ENCODE results near the gene COPA.

COPA gene

DNA sequence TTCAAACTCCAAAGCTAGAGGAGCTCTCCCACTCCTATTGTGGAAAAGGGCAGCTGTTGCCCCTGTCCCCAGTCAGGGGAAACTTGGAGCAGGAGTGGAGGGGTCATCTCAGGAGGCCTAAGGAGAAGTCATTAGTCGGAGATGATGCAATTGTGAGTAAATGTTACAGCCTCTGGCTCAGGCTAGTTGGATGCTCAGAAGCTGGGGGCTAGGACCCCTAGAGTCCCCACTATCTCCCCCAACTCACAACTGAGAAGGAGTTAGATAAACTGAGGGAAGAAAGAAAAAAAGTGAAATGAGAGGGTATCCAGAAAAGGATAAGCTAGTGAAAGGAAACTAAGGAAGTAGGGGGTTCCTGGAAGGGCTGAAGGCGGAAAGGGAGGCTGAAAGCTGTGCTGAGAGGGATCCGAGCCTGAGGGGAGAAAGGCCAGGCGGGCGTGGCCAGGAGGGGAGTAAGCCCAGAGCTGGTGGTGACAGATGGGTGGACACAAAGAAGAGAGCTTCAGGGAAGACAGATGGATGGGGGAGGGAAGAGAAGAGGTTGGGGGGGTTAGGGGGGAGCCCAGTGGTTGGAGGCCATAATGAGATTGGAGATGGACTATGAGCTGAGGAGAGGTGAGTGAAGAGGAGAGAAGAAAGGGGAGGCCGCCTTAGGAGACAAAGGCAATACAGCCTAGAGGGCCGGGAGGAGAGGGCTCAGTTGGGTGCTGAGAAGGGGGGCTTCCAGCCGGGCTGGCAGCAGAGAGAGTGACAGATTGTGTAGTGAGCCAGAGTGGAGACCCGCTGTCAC, 19.3 kb upstream of the COPA start:
- no peak for DNase-seq

GRCh38 chr1:160361814-160362167, 18.7 kb upstream of the COPA start:
- no peak for DNase-seq

- no peak for DNase-seq
Observed at GRCh38 chr1:160361199-160361598, 18.1 kb upstream of the COPA start.

- no peak for DNase-seq
Observed at GRCh38 chr1:160360227-160360695, 17.2 kb upstream of the COPA start.

DNA sequence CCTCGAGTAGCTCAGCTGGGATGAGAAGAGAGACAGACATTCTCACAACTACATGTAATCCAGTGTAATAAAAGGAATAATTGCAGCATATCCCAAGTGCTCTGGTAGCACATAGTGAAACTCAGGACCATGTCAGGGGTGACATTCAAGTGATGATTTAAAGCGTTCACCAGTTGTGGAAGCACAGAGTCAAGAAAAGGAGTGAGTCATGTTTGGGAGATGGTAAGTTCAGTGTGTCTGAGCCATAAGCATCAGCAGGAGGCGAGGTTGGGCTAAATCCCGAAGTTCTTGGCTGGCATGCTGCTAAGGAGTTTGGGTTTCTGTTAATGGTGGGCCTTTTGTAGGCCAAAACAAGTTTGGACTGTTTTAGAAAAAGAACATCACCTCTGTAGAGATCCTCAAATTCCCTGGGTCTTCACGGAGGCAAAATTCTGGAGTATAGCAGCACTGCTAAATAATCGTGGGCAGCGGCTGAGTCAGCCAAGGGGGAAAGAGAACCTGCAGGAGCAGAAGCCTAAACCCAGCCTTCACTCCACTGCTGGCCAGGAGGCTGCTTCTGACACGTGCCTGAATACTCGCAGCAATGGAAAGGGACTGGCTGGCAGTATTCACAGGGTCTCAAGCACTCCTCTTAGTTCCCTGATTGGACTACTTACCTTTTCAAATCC, 16.6 kb upstream of the COPA start:
- no peak for DNase-seq

DNA sequence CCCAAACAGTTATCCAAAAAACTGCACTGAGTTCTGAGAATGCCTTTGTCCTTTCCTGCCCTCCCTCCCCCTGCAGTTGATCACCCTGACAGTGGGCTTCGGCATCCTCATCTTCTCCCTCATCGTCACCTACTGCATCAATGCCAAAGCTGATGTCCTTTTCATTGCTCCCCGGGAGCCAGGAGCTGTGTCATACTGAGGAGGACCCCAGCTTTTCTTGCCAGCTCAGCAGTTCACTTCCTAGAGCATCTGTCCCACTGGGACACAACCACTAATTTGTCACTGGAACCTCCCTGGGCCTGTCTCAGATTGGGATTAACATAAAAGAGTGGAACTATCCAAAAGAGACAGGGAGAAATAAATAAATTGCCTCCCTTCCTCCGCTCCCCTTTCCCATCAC, 15.0 kb upstream of the COPA start:
- DNase-seq: no peak

DNA sequence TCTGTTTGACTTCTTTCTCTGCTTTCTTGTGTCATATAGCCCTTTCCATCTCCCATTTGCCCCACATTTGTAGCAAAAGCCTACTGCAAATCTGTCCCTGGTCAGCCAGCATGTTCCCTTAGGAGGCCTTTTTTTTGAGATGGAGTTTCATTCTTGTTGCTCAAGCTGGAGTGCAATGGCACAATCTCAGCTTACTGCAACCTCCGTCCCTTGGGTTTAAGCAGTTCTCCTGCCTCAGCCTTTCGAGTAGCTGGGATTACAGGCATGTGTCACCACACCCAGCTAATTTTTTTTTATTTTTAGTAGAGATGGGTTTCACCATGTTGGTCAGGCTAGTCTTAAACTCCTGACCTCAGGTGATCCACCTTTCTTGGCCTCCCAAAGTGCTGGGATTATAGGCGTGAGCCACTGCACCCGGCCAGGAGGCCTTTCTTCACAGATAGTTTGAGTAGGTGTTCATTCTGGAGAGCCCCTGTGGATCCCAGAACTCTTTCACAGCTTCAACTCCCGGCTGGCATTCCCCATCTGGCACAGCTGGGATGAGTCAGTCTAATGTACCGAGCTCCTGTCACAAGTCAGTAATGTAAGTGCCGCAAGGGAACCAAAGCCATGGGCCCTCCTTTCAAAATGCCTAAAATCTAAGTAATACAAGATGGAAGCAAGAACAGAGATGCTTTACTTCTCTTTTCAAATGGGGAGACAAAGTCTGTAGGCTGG, 14.4 kb upstream of the COPA start:
- DNase-seq: no peak

- DNase-seq: peak; percentile 66
Observed at GRCh38 chr1:160354388-160354985, 11.4 kb upstream of the COPA start.

- no peak for DNase-seq
Observed at GRCh38 chr1:160353223-160353622, 10.2 kb upstream of the COPA start.

- no peak for DNase-seq
Observed at GRCh38 chr1:160352555-160352954, 9.5 kb upstream of the COPA start.

DNA sequence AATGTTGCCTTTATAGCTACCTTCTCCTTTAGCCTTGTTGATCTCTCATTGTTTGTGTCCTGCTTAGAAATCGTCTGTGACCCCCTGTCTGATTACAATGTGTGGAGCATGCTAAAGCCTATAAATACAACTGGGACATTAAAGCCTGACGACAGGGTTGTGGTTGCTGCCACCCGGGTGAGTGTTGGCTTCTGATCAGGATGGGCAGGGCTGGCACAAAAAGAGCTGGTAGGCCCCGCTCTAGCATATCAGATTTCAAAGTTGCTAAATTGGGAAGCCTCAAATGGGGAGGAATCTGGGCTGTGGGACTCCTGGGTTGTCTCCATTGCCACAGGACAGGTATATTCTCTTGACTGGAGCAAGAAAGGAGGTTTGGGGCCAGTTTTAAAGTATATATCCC, 8.6 kb upstream of the COPA start:
- no peak for DNase-seq

DNA sequence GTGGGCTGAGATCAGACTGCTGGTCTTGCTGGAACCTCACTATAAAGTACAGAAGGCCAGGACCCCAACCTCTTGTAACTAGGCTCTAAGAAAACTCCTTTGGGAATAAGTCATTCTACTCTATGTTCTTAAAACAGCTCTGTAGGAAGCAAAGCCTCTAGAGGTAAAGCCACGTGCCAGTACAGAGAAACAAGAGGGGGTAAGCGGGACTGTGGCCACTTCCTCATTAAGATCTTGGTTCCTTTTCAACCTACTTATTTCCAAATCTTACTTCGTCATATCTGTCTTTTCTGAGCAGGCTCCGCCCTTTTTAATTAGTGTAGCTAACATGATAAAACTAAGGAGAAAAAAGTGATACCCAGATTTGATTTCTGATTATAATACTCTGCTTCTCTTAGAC, 3.9 kb upstream of the COPA start:
- DNase-seq: no peak

GRCh38 chr1:160346463-160346862, 3.4 kb upstream of the COPA start:
- no peak for DNase-seq

DNA sequence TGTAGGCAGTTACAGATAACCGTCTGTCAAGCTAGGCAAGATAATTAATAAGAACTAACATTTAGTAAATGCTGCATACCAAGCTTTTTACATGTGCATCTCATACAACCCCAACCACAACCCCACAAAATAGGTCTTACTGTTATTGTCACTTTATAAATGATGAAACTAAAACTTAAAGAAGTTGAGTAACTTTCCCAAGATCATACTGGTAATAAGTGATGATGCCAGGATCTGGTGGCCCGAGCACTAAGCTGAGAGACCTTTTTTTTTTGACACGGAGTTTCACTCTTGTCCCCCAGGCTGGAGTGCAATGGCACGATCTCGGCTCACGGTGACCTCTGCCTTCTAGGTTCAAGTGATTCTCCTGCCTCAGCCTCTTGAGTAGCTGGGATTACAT, 1.9 kb upstream of the COPA start:
- no peak for DNase-seq

DNA sequence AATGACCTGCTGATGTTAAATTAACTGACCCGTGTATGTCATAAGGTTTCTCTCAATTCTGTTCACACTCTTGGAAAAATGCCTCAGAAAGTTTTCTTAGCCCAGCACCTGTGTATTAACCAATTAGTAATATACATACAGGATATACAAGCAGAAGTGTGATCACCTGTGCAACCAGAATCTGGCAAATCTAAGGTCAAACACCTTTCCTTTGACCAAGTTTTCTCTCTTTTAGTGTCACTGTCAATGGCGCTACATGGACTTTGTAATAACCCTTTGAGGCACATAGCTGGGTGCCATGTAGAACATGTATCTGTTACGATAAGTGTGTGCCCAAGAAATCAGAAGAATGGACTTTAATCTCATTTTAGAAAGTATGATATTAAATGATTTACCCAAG, 1.2 kb upstream of the COPA start:
- DNase-seq: no peak

DNA sequence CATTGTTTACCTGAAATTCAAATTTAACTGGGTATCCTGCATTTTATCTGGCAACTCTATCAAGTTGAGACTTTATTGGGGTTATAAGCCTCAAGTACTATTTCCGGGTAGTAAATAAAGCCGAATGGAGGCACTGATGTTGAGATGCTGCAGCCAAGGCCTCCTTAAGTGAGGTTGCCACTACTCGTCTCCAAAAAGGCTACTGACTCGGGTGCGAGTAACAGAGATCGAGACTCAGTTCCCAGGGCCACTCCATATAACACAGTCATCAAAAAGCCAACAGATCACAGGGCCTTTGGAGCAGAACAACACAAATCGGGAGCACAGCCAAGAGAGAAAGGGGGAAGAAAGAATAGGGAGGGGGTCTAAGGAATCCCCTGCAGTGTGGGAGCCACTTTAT, 524 bp downstream of the COPA start:
- no peak for DNase-seq

GRCh38 chr1:160340866-160341265, 2.2 kb downstream of the COPA start:
- no peak for DNase-seq

DNA sequence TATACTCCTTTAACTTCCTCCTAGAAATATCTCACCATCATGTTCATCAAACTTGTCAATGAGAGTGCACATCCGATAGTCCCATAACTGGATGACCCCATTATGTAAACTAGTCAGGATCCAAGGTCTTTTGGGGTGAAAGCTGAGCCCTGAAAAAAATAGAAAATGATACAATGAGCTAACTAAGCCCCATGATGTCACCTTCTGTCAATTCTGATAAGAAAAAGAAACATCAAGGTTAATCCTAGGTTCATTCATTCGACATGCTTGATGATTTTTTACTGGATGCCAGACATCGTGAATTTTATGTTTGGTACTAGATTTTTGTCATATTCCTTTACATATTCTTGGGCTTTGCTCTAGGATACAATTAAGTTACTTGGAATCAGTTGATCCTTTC, 2.9 kb downstream of the COPA start:
- DNase-seq: no peak

GRCh38 chr1:160338580-160338979, 4.5 kb downstream of the COPA start:
- no peak for DNase-seq

GRCh38 chr1:160332516-160332915, 10.5 kb downstream of the COPA start:
- no peak for DNase-seq

- DNase-seq: no peak
Observed at GRCh38 chr1:160330119-160330518, 12.9 kb downstream of the COPA start.

DNA sequence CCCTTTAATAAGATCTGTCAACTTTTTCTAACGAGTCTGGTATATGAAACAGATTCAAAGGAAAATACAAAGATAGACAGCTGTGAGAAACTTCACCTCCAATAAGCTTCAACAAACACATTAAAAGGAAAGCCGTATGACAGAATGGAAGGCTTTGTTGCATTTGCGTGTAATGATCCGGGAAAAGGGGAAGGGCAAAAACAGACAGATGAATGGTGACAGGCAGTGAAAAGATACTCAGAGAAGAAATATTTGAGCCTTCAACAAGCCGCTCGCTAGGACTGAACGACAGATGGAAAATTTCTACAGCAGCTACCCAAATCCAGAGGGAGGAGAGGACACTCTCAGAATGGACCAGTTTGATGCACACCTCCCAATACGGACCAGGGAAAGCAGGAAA, 14.9 kb downstream of the COPA start:
- DNase-seq: no peak

GRCh38 chr1:160326418-160326817, 16.6 kb downstream of the COPA start:
- no peak for DNase-seq

DNA sequence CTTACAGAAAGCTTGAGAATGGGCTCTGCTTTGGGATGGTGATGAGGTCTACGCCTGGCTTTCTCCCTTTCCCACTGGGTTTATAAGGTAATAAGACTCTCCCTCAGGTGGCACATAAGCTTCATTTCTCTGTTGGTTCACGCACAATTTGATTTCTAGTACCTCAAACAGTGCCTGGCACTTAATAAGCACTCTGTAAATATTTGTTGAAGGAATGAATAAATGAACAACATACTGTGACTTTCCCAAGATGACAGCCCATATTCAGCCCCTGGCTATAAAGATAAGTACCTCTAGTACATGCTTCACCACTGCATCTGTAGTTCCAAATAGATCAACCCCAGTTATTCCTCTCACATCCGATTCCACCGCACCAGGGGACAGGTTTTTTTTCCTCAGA, 17.8 kb downstream of the COPA start:
- no peak for DNase-seq

All from islet precursor cell (in vitro differentiated cells).